GM10248 (cell line): ENCODE measurements around the gene PIP5KL1.

Experiments
- CTCF ChIA-PET: fragments of 300-600 bp; sonication (Branson Sonifier 250); formaldehyde crosslinking; extraction: SDS; loops from one replicate; lab custom pipeline; 2021; ENCODE audit warnings: antibody characterized with exemption; lab: Yijun Ruan, JAX
- POLR2A ChIA-PET: fragments of 350-650 bp; sonication (Branson Sonifier 250); formaldehyde crosslinking; extraction: SDS; loops from one replicate; lab custom pipeline; 2020; ENCODE audit warnings: antibody characterized with exemption; lab: Yijun Ruan, JAX
- DNase-seq: peaks from one replicate; pipeline ENCODE4 v3.0.0; 2012; ENCODE audit errors: extremely low spot score
- TF ChIP-seq, protein P1 (sequence below): IDR thresholded peaks from 2 replicates; pipeline ENCODE4 v1.5.1; 2012; ENCODE audit warnings: mild to moderate bottlenecking, low read depth; ENCODE audit errors: extremely low read depth, missing control alignments, control extremely low read depth

The PIP5KL1 gene

GRCh38 chr9:127924736-127925444 lies 5.7 kb downstream of the PIP5KL1 start:
- ChIA-PET CTCF (interaction anchor here (0.8 to 6.7 kb wide), 3 partner anchors 18 to 190 kb away, joined by 3 to 52 read pairs (median 5); partner anchors contain the start of gene TOR2A), POLR2A (interaction anchor here (1.0 kb wide), 1 partner anchor 8 kb away, joined by 4 read pairs; the partner anchor contains the start of gene ST6GALNAC4)
- TF ChIP-seq, protein P1, sequence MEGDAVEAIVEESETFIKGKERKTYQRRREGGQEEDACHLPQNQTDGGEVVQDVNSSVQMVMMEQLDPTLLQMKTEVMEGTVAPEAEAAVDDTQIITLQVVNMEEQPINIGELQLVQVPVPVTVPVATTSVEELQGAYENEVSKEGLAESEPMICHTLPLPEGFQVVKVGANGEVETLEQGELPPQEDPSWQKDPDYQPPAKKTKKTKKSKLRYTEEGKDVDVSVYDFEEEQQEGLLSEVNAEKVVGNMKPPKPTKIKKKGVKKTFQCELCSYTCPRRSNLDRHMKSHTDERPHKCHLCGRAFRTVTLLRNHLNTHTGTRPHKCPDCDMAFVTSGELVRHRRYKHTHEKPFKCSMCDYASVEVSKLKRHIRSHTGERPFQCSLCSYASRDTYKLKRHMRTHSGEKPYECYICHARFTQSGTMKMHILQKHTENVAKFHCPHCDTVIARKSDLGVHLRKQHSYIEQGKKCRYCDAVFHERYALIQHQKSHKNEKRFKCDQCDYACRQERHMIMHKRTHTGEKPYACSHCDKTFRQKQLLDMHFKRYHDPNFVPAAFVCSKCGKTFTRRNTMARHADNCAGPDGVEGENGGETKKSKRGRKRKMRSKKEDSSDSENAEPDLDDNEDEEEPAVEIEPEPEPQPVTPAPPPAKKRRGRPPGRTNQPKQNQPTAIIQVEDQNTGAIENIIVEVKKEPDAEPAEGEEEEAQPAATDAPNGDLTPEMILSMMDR = no peak
- DNase-seq = no peak

GRCh38 chr9:127923771-127924170 lies 6.8 kb downstream of the PIP5KL1 start:
- TF ChIP-seq, protein P1 = no peak
- ChIA-PET CTCF (interaction anchor here (1.3 to 6.7 kb wide), 8 partner anchors 10 to 335 kb away, joined by 3 to 52 read pairs (median 11); partner anchors contain the start of genes CDK9 and TOR2A), POLR2A (no interaction called here)
- DNase-seq = no peak

DNA sequence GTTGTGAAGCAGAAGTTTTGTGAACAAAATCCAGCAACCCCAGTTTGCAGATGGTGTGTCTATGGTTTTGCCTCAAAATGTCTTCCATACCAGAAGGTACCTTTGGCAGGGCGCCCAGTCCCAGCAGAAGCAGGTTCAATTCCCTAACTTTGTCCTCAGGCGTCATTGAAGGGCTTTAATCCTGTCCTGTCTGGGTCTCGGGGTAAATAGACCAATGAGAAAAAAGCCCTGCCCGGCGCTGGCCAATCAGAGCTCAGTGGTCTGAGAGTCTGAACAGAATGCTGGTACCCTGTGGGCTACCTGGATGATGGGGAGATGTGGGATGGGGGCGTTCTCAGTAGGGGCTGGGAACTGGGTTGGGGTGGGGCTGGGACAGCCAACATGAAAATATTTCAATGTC lies 7.5 kb downstream of the PIP5KL1 start:
- ChIA-PET POLR2A (interaction anchor here (0.6 kb wide), 2 partner anchors 8 to 32 kb away, joined by 3 to 4 read pairs; no protein-coding TSS in a partner anchor), CTCF (interaction anchor here (1.3 to 6.7 kb wide), 14 partner anchors 7 to 334 kb away, joined by 3 to 52 read pairs (median 10); partner anchors contain the start of genes CDK9, PIP5KL1, PTRH1 and ST6GALNAC6)
- TF ChIP-seq, protein P1 = no peak
- no peak for DNase-seq

- peak; percentile 86 for DNase-seq
- CTCF ChIA-PET = interaction anchor here (0.5 to 6.7 kb wide), 59 partner anchors 8 to 561 kb away, joined by 3 to 52 read pairs (median 4); partner anchors contain the start of genes AK1, ENG, PIP5KL1 and PTRH1
- POLR2A ChIA-PET = no interaction called here
- TF ChIP-seq, protein P1 = peak; percentile 95
Measured at GRCh38 chr9:127921557-127922120, 8.9 kb downstream of the PIP5KL1 start.

GRCh38 chr9:127920794-127921193 lies 9.8 kb downstream of the PIP5KL1 start:
- CTCF ChIA-PET = interaction anchor here (0.5 to 6.7 kb wide), 53 partner anchors 8 to 560 kb away, joined by 3 to 52 read pairs (median 5); partner anchors contain the start of genes AK1, ENG, PIP5KL1 and PTRH1
- TF ChIP-seq, protein P1 = no peak
- POLR2A ChIA-PET = no interaction called here
- DNase-seq = no peak

DNA sequence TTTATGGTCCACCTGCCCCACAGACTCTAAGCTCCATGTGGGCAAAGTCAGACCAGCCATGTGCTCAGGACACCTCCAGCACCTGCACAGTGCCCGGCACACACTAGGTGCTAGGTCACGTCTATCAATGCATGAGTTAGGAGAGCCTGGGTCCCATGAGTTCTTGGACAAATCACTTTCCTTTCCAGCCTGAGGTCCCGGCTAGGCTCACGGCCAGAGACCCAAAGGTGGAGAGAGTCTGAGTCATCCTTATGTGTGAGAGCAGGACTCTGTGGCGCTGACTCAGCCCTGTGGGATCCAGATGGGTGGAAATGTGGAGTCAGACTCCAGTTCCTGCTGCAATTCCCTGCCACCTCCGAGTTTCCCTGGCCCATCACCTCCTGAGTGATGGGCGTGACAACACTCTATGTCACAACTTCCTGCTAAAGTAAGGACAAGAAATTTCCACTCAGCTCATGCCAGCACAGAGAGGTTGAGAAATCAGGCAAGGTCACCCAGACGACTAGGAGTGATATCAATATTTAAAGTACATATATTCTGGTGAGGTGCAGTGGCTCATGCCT lies 11.2 kb downstream of the PIP5KL1 start:
- POLR2A ChIA-PET = no interaction called here
- no peak for DNase-seq
- CTCF ChIA-PET = interaction anchor here (0.8 to 6.7 kb wide), 9 partner anchors 11 to 704 kb away, joined by 3 to 52 read pairs (median 5); partner anchors contain the start of genes PIP5KL1, ST6GALNAC6 and TOR2A
- TF ChIP-seq, protein P1 = no peak
